BLaER1 (cell line): ENCODE results near the gene CDCA5.

Experiments
- H3K27ac ChIP-seq: shearing (Covaris generic); formaldehyde crosslinking; 2 replicates; pipeline ENCODE4 v1.8.1; 2022
- H3K27me3 ChIP-seq: shearing (Covaris generic); formaldehyde crosslinking; 2 replicates; pipeline ENCODE4 v1.8.1; 2022
- H3K36me3 ChIP-seq: shearing (Covaris generic); formaldehyde crosslinking; 2 replicates; pipeline ENCODE4 v1.8.1; 2022
- H3K4me1 ChIP-seq: shearing (Covaris generic); formaldehyde crosslinking; 2 replicates; pipeline ENCODE4 v1.8.1; 2022
- H3K4me2 ChIP-seq: shearing (Covaris generic); formaldehyde crosslinking; 2 replicates; pipeline ENCODE4 v1.8.1; 2022
- H3K4me3 ChIP-seq: shearing (Covaris generic); formaldehyde crosslinking; 2 replicates; pipeline ENCODE4 v1.8.1; 2022
- H3K9ac ChIP-seq: shearing (Covaris generic); formaldehyde crosslinking; 2 replicates; pipeline ENCODE4 v1.8.1; 2022
- H3K9me3 ChIP-seq: shearing (Covaris generic); formaldehyde crosslinking; 2 replicates; pipeline ENCODE4 v1.8.1; 2022
- H4K20me1 ChIP-seq: shearing (Covaris generic); formaldehyde crosslinking; 2 replicates; pipeline ENCODE4 v1.8.1; 2022
- Cebpa-rat ChIP-seq: shearing (Covaris generic); IDR thresholded peaks from 2 replicates; pipeline ENCODE4 v1.8.1; 2022

Gene CDCA5

DNA sequence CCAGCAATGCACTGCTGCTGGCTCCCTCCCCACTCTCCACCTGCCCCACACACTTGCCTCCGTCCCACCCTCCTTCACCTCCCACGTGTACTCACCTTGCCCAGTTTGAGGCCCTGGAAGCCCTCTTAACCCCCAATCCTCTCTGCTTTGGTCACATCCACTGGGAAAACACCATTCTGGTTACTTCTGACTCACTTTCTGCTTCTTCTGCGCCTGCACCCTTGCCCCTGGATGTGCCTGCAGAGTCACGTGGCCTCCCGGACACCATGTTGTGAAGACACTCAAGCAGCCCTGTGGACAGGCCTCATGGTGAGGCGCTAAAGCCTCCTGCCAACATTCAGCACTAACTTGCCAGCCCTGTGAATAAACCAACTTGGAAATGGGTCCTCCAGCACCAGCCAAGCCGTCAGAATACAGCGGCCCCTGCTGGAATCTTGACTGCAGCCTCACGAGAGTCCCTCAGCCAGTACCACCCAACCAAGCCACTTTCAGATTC, 22.9 kb downstream of the CDCA5 start:
- no peaks in the 10 kb centered on the region for H3K27me3 ChIP-seq
- no peaks in the 10 kb centered on the region for H3K36me3 ChIP-seq
- peak overlapping the region; percentile 9; the same call in 1 of the 2 replicates for H3K4me2 ChIP-seq
- H3K4me3 ChIP-seq: no peak overlapping the region
- no peak overlapping the region for H3K27ac ChIP-seq
- no peak overlapping the region for H3K9ac ChIP-seq
- no peak for TF ChIP-seq Cebpa-rat
- H3K4me1 ChIP-seq: peaks cover 36% of the 10 kb centered on the region
- no peaks in the 10 kb centered on the region for H4K20me1 ChIP-seq
- no peaks in the 10 kb centered on the region for H3K9me3 ChIP-seq

DNA sequence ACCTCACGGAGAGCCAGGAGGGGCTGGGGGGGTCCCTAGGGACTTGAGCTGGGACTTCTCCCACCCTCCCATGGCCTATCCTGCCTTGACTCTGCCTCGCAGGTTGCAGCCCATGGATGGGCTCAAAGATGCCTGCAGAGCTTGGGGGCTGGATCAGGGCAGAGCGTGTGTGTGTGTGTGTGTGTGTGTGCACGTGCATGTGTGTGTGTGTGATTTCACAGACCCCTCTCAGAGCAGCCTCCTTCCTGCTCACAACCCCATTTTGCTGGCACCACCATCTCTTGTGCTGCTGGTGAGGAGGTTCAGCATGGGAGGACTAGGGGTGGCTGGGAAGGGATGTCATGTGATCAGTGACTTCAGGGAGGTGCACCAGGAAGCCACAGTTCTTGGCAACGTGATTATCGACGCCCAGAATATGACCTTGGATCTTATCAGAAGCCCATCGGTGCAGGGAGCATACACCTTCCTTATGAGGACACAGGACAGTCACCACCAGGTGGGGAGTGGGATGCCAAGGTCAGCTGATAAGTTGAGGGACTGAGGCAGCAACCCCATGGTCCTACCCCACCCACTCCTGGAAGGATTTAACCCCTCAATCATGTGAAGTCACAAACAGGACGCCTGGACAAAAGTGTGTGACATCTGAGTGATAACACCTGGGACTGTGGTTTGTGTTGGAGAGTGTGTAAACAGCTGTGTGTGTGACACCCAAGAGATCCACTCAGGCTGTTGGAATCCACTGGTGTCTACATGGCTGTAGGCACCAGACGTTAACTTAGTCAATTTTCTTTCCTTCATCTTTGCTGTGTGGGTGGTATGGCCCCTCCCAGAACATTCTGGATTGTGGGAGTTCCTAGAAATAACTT, 23.6 kb downstream of the CDCA5 start:
- Histone ChIP-seq H3K9me3 (no peaks in the 10 kb centered on the region), H3K27me3 (no peaks in the 10 kb centered on the region), H4K20me1 (no peaks in the 10 kb centered on the region), H3K4me3 (no peak overlapping the region), H3K27ac (no peak overlapping the region), H3K36me3 (no peaks in the 10 kb centered on the region), H3K4me1 (peaks cover 36% of the 10 kb centered on the region), H3K9ac (no peak overlapping the region), H3K4me2 (peak overlapping the region; percentile 19; the same call in 1 of the 2 replicates)
- TF ChIP-seq Cebpa-rat: no peak

DNA sequence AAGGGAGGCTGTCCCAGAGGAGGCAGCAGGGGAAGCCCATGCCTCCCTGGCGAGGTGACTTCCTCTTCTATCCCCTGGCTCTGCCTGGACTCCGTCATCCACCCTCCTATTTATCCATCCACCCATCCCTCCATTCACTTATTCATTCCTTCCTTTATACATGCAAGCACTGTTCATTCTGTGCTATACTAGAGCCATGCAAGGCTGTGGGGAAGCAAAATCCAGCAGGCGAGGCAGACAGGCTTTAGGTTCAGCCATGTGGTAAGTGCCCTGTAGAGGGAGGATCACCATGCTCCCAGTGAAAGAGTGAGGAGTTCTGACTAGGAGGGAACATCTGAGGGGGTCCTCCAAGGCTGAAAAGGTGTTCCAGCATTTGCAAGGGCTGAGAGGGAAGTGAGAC, 24.3 kb downstream of the CDCA5 start:
- Histone ChIP-seq H3K9me3 (no peaks in the 10 kb centered on the region), H3K4me2 (no peak overlapping the region), H3K4me1 (peaks cover 36% of the 10 kb centered on the region), H3K4me3 (no peak overlapping the region), H4K20me1 (no peaks in the 10 kb centered on the region), H3K36me3 (no peaks in the 10 kb centered on the region), H3K27me3 (no peaks in the 10 kb centered on the region), H3K9ac (no peak overlapping the region), H3K27ac (no peak overlapping the region)
- no peak for TF ChIP-seq Cebpa-rat

DNA sequence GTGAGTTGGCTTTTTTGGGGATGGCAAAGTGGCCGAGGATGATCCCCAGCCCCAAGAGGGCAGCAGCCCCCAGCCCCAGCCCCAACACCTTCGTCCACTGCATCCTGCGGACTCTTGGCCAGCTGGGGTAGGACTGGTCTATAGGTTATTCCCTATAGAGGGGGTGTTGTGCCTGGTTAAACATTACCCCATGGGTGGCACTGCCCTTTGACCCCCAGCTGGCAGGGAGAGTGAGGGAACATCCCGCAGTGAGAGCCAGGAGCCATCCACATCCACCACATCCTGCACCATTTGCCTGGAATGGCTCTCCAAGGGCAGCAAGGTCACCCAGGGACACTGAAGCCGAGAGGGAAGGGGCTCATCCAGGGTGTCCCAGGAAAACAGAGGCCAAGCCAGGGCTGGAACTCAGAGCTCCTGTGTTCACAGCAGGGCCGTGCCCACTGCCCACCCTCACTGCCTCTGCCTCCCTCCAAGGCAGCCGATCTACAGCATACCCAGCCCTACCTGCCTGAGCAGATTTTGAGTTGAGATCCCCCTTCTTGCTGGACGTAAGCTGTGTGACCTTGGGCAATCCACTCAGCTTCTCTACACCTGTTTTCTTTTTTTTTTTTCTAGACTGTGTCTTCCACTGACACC, 25.3 kb downstream of the CDCA5 start, which contains the start of gene NAALADL1:
TSS of gene NAALADL1 (minus strand) at position 135 of the 636 bp plus-strand sequence. CDS start at position 103, 32 bp downstream.
- no peaks in the 10 kb centered on the region for H4K20me1 ChIP-seq

DNA sequence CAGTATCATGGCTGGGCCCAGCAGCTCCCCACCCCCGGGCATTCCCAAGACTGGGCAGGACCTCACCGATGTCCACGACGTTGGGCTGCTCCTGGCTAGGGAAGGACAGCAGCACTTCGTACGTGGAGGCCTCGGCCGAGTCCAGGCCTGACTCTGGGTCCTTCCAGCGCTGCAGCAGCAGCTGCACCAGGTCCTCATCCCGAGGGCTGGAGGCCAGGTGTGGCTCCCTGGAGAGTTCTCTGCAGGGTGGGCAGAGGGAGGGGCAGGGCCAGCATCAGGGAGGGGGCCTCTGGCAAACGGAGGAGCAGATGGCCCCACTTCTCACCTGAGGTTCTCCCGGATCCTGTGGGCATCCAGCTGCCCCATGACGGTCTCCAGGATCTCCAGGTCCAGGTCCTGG, 25.8 kb downstream of the CDCA5 start:
- no peaks in the 10 kb centered on the region for H3K27me3 ChIP-seq
- peaks cover 50% of the 10 kb centered on the region for H3K4me1 ChIP-seq
- no peak overlapping the region for H3K9ac ChIP-seq

More for the DNA sequence above, 25.3 kb downstream of the CDCA5 start, which contains the start of gene NAALADL1:
- TF ChIP-seq Cebpa-rat: no peak
- no peak within 1 kb of the TSS for H3K9ac ChIP-seq
- H3K4me2 ChIP-seq: no peak within 1 kb of the TSS
- H3K36me3 ChIP-seq: no peaks in the 10 kb centered on the region
- H3K4me1 ChIP-seq: peaks cover 46% of the 10 kb centered on the region
- no peak within 1 kb of the TSS for H3K4me3 ChIP-seq
- no peaks in the 10 kb centered on the region for H3K9me3 ChIP-seq
- no peak within 1 kb of the TSS for H3K27ac ChIP-seq
- H3K27me3 ChIP-seq: no peaks in the 10 kb centered on the region

DNA sequence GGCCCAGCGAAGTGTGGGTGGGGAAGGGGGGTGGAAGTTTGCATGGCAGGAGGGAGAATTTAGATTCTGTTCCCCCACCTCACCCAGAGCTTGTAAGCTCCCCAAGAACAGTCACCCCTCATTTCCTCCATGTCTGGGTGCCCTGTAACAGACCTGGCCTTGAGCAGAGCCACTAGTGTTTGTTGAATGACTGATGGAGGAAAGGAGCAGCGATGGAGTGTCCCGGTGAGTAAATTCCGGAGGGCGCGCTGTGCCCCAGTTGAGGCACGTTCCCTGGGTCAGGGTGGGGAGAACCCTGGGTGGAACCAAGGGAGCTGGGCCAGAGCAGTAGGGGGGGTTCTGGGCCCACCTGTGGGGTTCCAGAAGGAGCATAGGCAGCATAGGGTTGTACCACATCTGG, 26.3 kb downstream of the CDCA5 start:
- Histone ChIP-seq H3K4me2 (no peak overlapping the region), H3K4me3 (no peak overlapping the region), H3K9me3 (no peaks in the 10 kb centered on the region), H3K27ac (no peak overlapping the region), H3K36me3 (no peaks in the 10 kb centered on the region), H4K20me1 (no peaks in the 10 kb centered on the region), H3K4me1 (peaks cover 50% of the 10 kb centered on the region), H3K9ac (no peak overlapping the region), H3K27me3 (no peaks in the 10 kb centered on the region)
- no peak for TF ChIP-seq Cebpa-rat

More for the DNA sequence above, 25.8 kb downstream of the CDCA5 start:
- Histone ChIP-seq H3K27ac (no peak overlapping the region), H3K36me3 (no peaks in the 10 kb centered on the region), H3K4me2 (no peak overlapping the region), H4K20me1 (no peaks in the 10 kb centered on the region), H3K9me3 (no peaks in the 10 kb centered on the region), H3K4me3 (no peak overlapping the region)
- TF ChIP-seq Cebpa-rat: no peak

DNA sequence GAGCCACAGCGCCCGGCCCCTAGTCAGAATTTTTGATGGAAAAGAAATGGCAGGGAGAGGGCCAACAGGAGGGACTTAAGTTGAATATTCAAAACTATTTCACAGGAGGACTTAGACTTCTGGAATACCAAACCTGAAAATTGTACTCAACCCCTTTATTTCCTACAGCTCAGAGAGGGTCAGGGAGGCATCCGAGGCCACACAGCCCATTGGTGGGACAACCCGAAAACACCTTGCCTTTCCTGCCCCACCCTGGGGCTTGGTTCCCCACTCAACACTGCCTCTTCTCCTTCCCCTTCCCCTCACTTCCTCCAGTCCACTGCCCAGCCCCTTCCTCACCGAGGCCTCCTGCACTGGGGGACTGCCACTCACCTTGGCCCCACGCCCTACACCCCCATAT, 26.8 kb downstream of the CDCA5 start:
- Histone ChIP-seq H3K9me3 (no peaks in the 10 kb centered on the region), H3K27ac (no peak overlapping the region), H3K36me3 (no peaks in the 10 kb centered on the region), H3K27me3 (no peaks in the 10 kb centered on the region), H3K4me2 (no peak overlapping the region), H3K9ac (no peak overlapping the region), H3K4me3 (no peak overlapping the region), H4K20me1 (no peaks in the 10 kb centered on the region), H3K4me1 (peaks cover 46% of the 10 kb centered on the region)
- no peak for TF ChIP-seq Cebpa-rat

DNA sequence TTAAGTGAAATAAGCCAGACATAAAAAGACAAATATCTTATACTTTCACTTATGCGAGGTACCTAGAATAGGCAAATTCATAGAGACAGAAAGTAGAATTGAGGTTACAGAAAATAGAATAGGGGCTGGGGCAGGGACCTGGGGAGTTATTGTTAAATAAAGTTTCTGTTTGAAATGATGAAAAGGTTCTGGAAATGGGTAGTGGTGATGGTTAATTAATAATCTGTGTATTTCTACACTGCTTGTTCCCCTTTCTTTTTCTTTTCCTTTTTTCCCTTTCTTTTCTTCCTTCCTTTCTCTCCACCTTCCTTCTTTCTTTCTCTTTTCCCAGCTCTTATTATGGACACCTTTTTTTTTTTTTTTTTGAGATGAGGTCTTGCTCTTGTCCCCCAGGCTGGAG, 28.3 kb downstream of the CDCA5 start:
- H3K27me3 ChIP-seq: no peaks in the 10 kb centered on the region
- H3K4me1 ChIP-seq: peaks cover 32% of the 10 kb centered on the region
- H3K9me3 ChIP-seq: no peaks in the 10 kb centered on the region
- no peak overlapping the region for H3K27ac ChIP-seq
- no peak overlapping the region for H3K9ac ChIP-seq
- H3K4me2 ChIP-seq: no peak overlapping the region
- H4K20me1 ChIP-seq: no peaks in the 10 kb centered on the region
- H3K36me3 ChIP-seq: no peaks in the 10 kb centered on the region
- H3K4me3 ChIP-seq: no peak overlapping the region
- no peak for TF ChIP-seq Cebpa-rat

DNA sequence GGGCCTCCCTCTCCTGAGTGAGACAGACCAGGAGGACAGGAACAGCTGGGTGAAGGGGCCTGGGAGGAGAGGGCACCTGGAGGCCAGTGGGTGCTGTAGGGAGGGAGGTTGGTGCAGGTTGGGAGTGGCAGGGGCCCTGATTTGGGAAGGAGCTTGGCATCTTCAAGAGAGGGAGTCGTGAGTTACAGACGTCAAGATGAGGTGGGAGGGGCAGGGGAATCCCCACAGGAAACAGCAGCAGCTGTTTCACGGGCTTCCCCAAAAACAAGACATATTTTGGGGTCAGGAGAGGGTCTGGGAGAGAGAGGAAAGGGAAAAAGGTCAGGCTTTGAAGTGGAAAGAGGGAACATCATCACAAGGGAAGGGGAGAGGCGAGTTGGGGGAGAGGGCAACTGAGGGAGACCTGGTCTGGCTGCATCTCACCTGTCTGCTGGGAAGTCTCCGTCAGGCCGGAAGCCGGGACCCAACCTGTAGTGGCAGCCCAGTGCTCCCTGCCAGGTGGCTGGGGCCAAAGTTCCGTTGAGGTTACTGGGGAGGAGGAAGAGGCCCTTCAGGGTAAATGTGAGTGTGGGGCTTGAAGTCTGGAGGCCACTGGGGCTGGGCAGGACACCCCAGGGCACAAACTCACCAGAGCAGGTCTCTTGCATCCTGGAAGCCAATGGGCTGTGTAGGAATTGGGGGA, 29.9 kb downstream of the CDCA5 start:
- Histone ChIP-seq H3K27ac (0 out of 2 replicates have a peak overlapping the region, but pooled peaks have one; percentile 18), H3K36me3 (no peaks in the 10 kb centered on the region), H3K27me3 (no peaks in the 10 kb centered on the region), H3K4me3 (no peak overlapping the region), H3K9ac (0 out of 2 replicates have a peak overlapping the region, but pooled peaks have one; percentile 6), H4K20me1 (no peaks in the 10 kb centered on the region), H3K4me2 (peak overlapping the region; percentile 57), H3K4me1 (peaks cover 20% of the 10 kb centered on the region), H3K9me3 (no peaks in the 10 kb centered on the region)
- TF ChIP-seq Cebpa-rat: no peak
